A673 (cell line): Measurements from ENCODE around the gene SORL1-AS1.

Source experiments
- BruUV-seq: library from RNA; stranded (reverse); fragments of 400-500 nt; replicated peaks from 2 replicates; lab custom pipeline; 2021; lab: Mats Ljungman, UMichigan
- CTCF ChIA-PET: fragments of 300-600 bp; sonication (Branson Sonifier 250); formaldehyde crosslinking; loops from one replicate; lab custom pipeline; 2022; ENCODE audit warnings: antibody characterized with exemption; lab: Charles Lee
- POLR2A ChIA-PET: fragments of 300-600 bp; sonication (Branson Sonifier 250); formaldehyde crosslinking; loops from one replicate; lab custom pipeline; 2022; ENCODE audit warnings: antibody characterized with exemption; ENCODE audit not compliant: low non-redundant PET; lab: Charles Lee
- DNase-seq: peaks from one replicate; pipeline ENCODE4 v3.0.0-alpha.2; 2015; ENCODE audit warnings: low spot score
- H3K27ac ChIP-seq: fragments of 200-600 bp; sonication (generic); 2 replicates; pipeline ENCODE4 v1.5.1; 2016; ENCODE audit warnings: mixed run types, low read depth, mild to moderate bottlenecking, mixed read lengths, antibody characterized with exemption, low read length; ENCODE audit not compliant: poor library complexity, severe bottlenecking
- H3K27me3 ChIP-seq: fragments of 200-600 bp; sonication (generic); replicated peaks from 2 replicates; pipeline ENCODE4 v1.6.1; 2017; ENCODE audit warnings: mixed run types, low read depth, mild to moderate bottlenecking, mixed read lengths, antibody characterized with exemption, low read length; ENCODE audit not compliant: insufficient read depth, poor library complexity
- H3K36me3 ChIP-seq: fragments of 200-600 bp; sonication (generic); 2 replicates; pipeline ENCODE4 v1.6.1; 2016; ENCODE audit warnings: mixed run types, mild to moderate bottlenecking, mixed read lengths, antibody characterized with exemption, low read length; ENCODE audit not compliant: insufficient read depth, poor library complexity, severe bottlenecking
- H3K4me1 ChIP-seq: fragments of 200-600 bp; sonication (generic); 2 replicates; pipeline ENCODE4 v1.6.1; 2017; ENCODE audit warnings: mixed run types, mild to moderate bottlenecking, mixed read lengths, antibody characterized with exemption, low read length; ENCODE audit not compliant: insufficient read depth, poor library complexity, severe bottlenecking
- H3K4me3 ChIP-seq: fragments of 200-600 bp; sonication (generic); 2 replicates; pipeline ENCODE4 v1.5.1; 2016; ENCODE audit warnings: low read depth, mixed run types, mild to moderate bottlenecking, mixed read lengths, low read length; ENCODE audit not compliant: poor library complexity, severe bottlenecking
- H3K9me3 ChIP-seq: fragments of 200-600 bp; sonication (generic); 2 replicates; pipeline ENCODE4 v1.6.1; 2016; ENCODE audit warnings: mixed run types, low read depth, mild to moderate bottlenecking, mixed read lengths, antibody characterized with exemption, low read length; ENCODE audit not compliant: poor library complexity, severe bottlenecking
- EZH2 ChIP-seq: fragments of 200-600 bp; sonication (generic); IDR thresholded peaks from 2 replicates; pipeline ENCODE4 v1.6.1; 2017; ENCODE audit warnings: borderline replicate concordance, low read depth, mild to moderate bottlenecking, mixed read lengths, antibody characterized with exemption, low read length; ENCODE audit not compliant: poor library complexity, severe bottlenecking
- intact Hi-C: fragments of 100-400 bp; cut with micrococcal nuclease; formaldehyde crosslinking; loops from one replicate; pipeline ENCODE4 v1.10.0; 2022; ENCODE audit not compliant: unreplicated experiment
- TF ChIP-seq, protein P1 (sequence below): fragments of 300-800, 200-600 bp; sonication (generic); conservative IDR thresholded peaks from 2 replicates; pipeline ENCODE4 v1.5.1; 2017; ENCODE audit warnings: low read depth, mild to moderate bottlenecking, antibody characterized with exemption, low read length, moderate library complexity, mixed read lengths

SORL1-AS1 gene

DNA sequence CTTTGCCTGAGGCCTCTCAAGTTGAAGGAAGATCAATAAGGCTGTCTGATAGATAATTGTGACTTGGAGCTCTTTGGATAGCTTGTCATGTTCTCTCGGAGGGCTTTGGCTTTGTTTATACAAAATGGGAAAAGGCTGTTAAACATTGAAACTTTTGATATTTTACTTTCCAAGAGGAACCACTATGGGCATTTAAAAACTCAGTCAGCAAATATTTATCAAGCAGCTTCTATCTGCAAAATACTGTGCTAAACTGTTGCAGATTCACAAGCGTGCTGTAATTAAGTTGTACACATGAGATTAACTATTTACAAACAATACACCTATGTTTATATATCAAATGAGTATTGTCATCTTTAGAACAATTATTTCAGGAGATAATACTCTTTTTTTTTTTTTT is 35.2 kb downstream of the SORL1-AS1 start:
- DNase-seq = no peak
- Histone ChIP-seq H3K27me3 (no peaks in the 10 kb centered on the region), H3K27ac (no peak overlapping the region), H3K4me1 (no peaks in the 10 kb centered on the region), H3K36me3 (no peaks in the 10 kb centered on the region), H3K9me3 (no peaks in the 10 kb centered on the region), H3K4me3 (no peak overlapping the region)
- ChIA-PET CTCF (no interaction called here), POLR2A (no interaction called here)
- TF ChIP-seq EZH2 = no peak
- TF ChIP-seq, protein P1, sequence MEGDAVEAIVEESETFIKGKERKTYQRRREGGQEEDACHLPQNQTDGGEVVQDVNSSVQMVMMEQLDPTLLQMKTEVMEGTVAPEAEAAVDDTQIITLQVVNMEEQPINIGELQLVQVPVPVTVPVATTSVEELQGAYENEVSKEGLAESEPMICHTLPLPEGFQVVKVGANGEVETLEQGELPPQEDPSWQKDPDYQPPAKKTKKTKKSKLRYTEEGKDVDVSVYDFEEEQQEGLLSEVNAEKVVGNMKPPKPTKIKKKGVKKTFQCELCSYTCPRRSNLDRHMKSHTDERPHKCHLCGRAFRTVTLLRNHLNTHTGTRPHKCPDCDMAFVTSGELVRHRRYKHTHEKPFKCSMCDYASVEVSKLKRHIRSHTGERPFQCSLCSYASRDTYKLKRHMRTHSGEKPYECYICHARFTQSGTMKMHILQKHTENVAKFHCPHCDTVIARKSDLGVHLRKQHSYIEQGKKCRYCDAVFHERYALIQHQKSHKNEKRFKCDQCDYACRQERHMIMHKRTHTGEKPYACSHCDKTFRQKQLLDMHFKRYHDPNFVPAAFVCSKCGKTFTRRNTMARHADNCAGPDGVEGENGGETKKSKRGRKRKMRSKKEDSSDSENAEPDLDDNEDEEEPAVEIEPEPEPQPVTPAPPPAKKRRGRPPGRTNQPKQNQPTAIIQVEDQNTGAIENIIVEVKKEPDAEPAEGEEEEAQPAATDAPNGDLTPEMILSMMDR = no peak
- intact Hi-C loops = no loop called here
- BruUV-seq = no TSS peak

GRCh38 chr11:121417055-121417551 is 35.7 kb downstream of the SORL1-AS1 start:
- no peaks in the 10 kb centered on the region for H3K36me3 ChIP-seq
- H3K9me3 ChIP-seq = no peaks in the 10 kb centered on the region
- peak; percentile 74 for DNase-seq
- ChIA-PET CTCF (no interaction called here), POLR2A (no interaction called here)
- H3K27ac ChIP-seq = no peak overlapping the region
- H3K4me3 ChIP-seq = no peak overlapping the region
- no peak for TF ChIP-seq EZH2
- TF ChIP-seq, protein P1 = no peak
- intact Hi-C loops = no loop called here
- no peaks in the 10 kb centered on the region for H3K4me1 ChIP-seq
- no peaks in the 10 kb centered on the region for H3K27me3 ChIP-seq
- no TSS peak for BruUV-seq

DNA sequence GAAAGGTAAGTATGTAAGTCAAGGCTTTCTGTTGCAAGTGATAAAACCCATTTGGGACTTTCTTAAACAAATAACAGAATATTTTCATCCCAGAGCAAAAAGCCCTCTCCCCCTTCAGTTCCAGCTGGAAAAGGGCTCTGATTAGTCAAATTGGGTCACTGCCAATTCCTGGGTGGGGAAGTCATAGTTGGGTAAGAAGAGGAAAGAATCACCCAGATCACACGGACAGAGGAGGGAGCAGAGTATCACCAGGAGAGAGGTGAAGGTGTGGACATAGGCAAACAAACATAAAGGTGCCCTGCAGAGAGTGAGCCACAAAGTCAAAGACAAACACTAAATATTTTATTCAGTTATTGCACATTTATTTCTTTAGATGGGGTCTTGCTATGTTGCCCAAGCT is 36.9 kb downstream of the SORL1-AS1 start:
- Histone ChIP-seq H3K9me3 (no peaks in the 10 kb centered on the region), H3K27ac (no peak overlapping the region), H3K36me3 (no peaks in the 10 kb centered on the region), H3K4me3 (no peak overlapping the region), H3K4me1 (no peaks in the 10 kb centered on the region), H3K27me3 (no peaks in the 10 kb centered on the region)
- ChIA-PET POLR2A (no interaction called here), CTCF (no interaction called here)
- intact Hi-C loops = no loop called here
- peak; percentile 16 for DNase-seq
- BruUV-seq = no TSS peak
- TF ChIP-seq EZH2 = no peak
- TF ChIP-seq, protein P1 = no peak
